HEK293 (cell line): ENCODE measurements around the gene OR14A2.
"Not testable (repeated sequence)": the region's sequence is repeated elsewhere in the genome, so short reads cannot be mapped to it uniquely, and the experiment has no call there.

Source experiments
- CTCF ChIA-PET: fragments of 350-600 bp; formaldehyde crosslinking; extraction: SDS; loops from one replicate; lab custom pipeline; 2021; ENCODE audit warnings: antibody characterized with exemption; lab: Yijun Ruan, JAX
- POLR2A ChIA-PET: fragments of 300-600 bp; formaldehyde crosslinking; extraction: SDS; loops from one replicate; lab custom pipeline; 2020; ENCODE audit warnings: antibody characterized with exemption, inconsistent platforms; lab: Yijun Ruan, JAX
- H3K27ac ChIP-seq: fragments of 200-500 bp; sonication (Bioruptor generic); 2 replicates; pipeline ENCODE4 v1.5.1; 2014; ENCODE audit warnings: low read depth, low read length, control low read depth, inconsistent platforms; ENCODE audit errors: extremely low read depth
- H3K36me3 ChIP-seq, 2 experiments: fragments of 200-500 bp in 1 of 2; sonication (Bioruptor generic) in 1 of 2; 1 replicate in 1 of 2; 2 replicates in 1 of 2; pipeline ENCODE4 v1.5.1; 2014 to 2017; ENCODE audit warnings: inconsistent platforms in 2 of 2, low read length in 2 of 2; ENCODE audit not compliant: control insufficient read depth in 2 of 2, insufficient read depth in 1 of 2
- H3K4me1 ChIP-seq: fragments of 200-500 bp; sonication (Bioruptor generic); 2 replicates; pipeline ENCODE4 v1.5.1; 2014; ENCODE audit warnings: mild to moderate bottlenecking, low read length, inconsistent platforms; ENCODE audit not compliant: control insufficient read depth, insufficient read depth
- H3K4me3 ChIP-seq: 2 replicates; pipeline ENCODE4 v1.5.1; 2011; ENCODE audit warnings: low read depth, mild to moderate bottlenecking, control low read depth, low read length, moderate library complexity
- H3K9me3 ChIP-seq: fragments of 200-500 bp; sonication (Bioruptor generic); 2 replicates; pipeline ENCODE4 v1.5.1; 2014; ENCODE audit warnings: low read depth, low read length, inconsistent platforms; ENCODE audit not compliant: control insufficient read depth, insufficient read depth
- GLI4 ChIP-seq: fragments of 450-650 bp; formaldehyde crosslinking; IDR thresholded peaks from 2 replicates; pipeline ENCODE4 v1.5.1; 2016; ENCODE audit warnings: missing biosample characterization, missing genetic modification characterization
- KLF9 ChIP-seq: fragments of 450-650 bp; formaldehyde crosslinking; IDR thresholded peaks from 2 replicates; pipeline ENCODE4 v1.5.1; 2016; ENCODE audit warnings: missing biosample characterization, missing genetic modification characterization, low read depth
- OVOL3 ChIP-seq: fragments of 450-650 bp; formaldehyde crosslinking; IDR thresholded peaks from 2 replicates; pipeline ENCODE4 v1.5.1; 2016; ENCODE audit warnings: missing biosample characterization, missing genetic modification characterization
- SCRT2 ChIP-seq: fragments of 450-650 bp; formaldehyde crosslinking; IDR thresholded peaks from 2 replicates; pipeline ENCODE4 v1.5.1; 2016; ENCODE audit warnings: missing biosample characterization, missing genetic modification characterization
- YY2 ChIP-seq: fragments of 450-650 bp; formaldehyde crosslinking; IDR thresholded peaks from 2 replicates; pipeline ENCODE4 v1.5.1; 2016; ENCODE audit warnings: missing biosample characterization, missing genetic modification characterization
- ZNF10 ChIP-seq: fragments of 450-650 bp; formaldehyde crosslinking; IDR thresholded peaks from 2 replicates; pipeline ENCODE4 v1.5.1; 2017; ENCODE audit warnings: missing biosample characterization, missing genetic modification characterization
- ZNF184 ChIP-seq: fragments of 450-650 bp; IDR thresholded peaks from 2 replicates; pipeline ENCODE4 v1.5.1; 2018; ENCODE audit warnings: missing biosample characterization, mild to moderate bottlenecking, missing genetic modification characterization
- ZNF202 ChIP-seq: fragments of 450-650 bp; formaldehyde crosslinking; IDR thresholded peaks from 2 replicates; pipeline ENCODE4 v1.5.1; 2016; ENCODE audit warnings: missing biosample characterization, missing genetic modification characterization, borderline replicate concordance
- ZNF416 ChIP-seq: fragments of 450-650 bp; formaldehyde crosslinking; IDR thresholded peaks from 2 replicates; pipeline ENCODE4 v1.5.1; 2016; ENCODE audit warnings: missing biosample characterization, missing genetic modification characterization
- ZNF514 ChIP-seq: fragments of 450-650 bp; formaldehyde crosslinking; IDR thresholded peaks from 2 replicates; pipeline ENCODE4 v1.5.1; 2016; ENCODE audit warnings: missing biosample characterization, missing genetic modification characterization
- ZNF529 ChIP-seq: fragments of 450-650 bp; formaldehyde crosslinking; IDR thresholded peaks from 2 replicates; pipeline ENCODE4 v1.5.1; 2017; ENCODE audit warnings: missing genetic modification characterization, missing biosample characterization; ENCODE audit not compliant: insufficient replicate concordance
- ZNF530 ChIP-seq: fragments of 450-650 bp; formaldehyde crosslinking; IDR thresholded peaks from 2 replicates; pipeline ENCODE4 v1.5.1; 2016; ENCODE audit warnings: low read depth, missing biosample characterization, missing genetic modification characterization
- ZNF596 ChIP-seq: fragments of 450-650 bp; IDR thresholded peaks from 2 replicates; pipeline ENCODE4 v1.5.0; 2018; ENCODE audit warnings: missing biosample characterization, mild to moderate bottlenecking, missing genetic modification characterization, moderate library complexity
- ZNF626 ChIP-seq: fragments of 450-650 bp; sonication (Bioruptor Pico); formaldehyde crosslinking; IDR thresholded peaks from 2 replicates; pipeline ENCODE4 v1.5.1; 2018; ENCODE audit warnings: missing biosample characterization, missing genetic modification characterization, inconsistent platforms
- ZNF654 ChIP-seq: fragments of 450-650 bp; formaldehyde crosslinking; IDR thresholded peaks from 2 replicates; pipeline ENCODE4 v1.5.1; 2016; ENCODE audit warnings: low read depth, missing biosample characterization, missing genetic modification characterization
- ZNF664 ChIP-seq: fragments of 450-650 bp; formaldehyde crosslinking; IDR thresholded peaks from 2 replicates; pipeline ENCODE4 v1.5.1; 2016; ENCODE audit warnings: missing biosample characterization, missing genetic modification characterization
- TF ChIP-seq, protein P1 (sequence below): fragments of 450-650 bp; formaldehyde crosslinking; IDR thresholded peaks from 2 replicates; pipeline ENCODE4 v1.5.1; 2016; ENCODE audit warnings: missing biosample characterization, missing genetic modification characterization
- TF ChIP-seq, protein P2 (sequence below): fragments of 450-650 bp; formaldehyde crosslinking; IDR thresholded peaks from 2 replicates; pipeline ENCODE4 v1.5.1; 2016; ENCODE audit warnings: missing biosample characterization, missing genetic modification characterization
- TF ChIP-seq, protein P3 (sequence below): fragments of 450-650 bp; formaldehyde crosslinking; IDR thresholded peaks from 2 replicates; pipeline ENCODE4 v1.5.1; 2017; ENCODE audit warnings: missing biosample characterization, missing genetic modification characterization
- TF ChIP-seq, protein P4 (sequence below): fragments of 450-650 bp; formaldehyde crosslinking; IDR thresholded peaks from 2 replicates; pipeline ENCODE4 v1.5.1; 2016; ENCODE audit warnings: missing biosample characterization, missing genetic modification characterization

Gene OR14A2

DNA sequence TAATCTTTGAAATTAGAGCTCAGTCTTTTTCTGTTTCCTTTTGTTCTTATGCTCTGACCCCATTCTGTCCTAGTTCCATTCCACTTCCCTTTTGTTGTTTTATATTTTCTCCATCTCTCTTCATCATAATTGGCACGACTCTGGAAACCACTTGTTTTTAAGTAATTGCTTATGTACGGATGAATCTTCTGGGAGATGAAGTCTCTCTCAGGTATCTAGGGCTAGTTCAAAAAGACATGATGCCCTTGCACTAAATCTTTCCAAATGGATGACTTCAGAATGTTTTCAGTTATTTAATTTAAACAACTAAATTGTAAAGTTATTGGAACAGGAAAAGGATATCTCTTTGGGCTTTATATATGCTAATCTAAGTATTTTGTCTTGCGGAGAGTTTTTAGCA, 31.4 kb downstream of the OR14A2 start, which contains the start of gene OR6F1:
Gene OR6F1, minus strand, starts transcription at position 101 of the 400 bp plus-strand sequence. CDS start 3,891 bp downstream, outside the sequence.
- H3K36me3 ChIP-seq: no peaks in the 10 kb centered on the region
- H3K27ac ChIP-seq: no peak within 1 kb of the TSS
- H3K4me1 ChIP-seq: no peaks in the 10 kb centered on the region
- CTCF ChIA-PET: no interaction called here
- TF ChIP-seq ZNF202 (tag by site-specific recombination) (no peak), YY2 (tag by site-specific recombination) (no peak), OVOL3 (tag by site-specific recombination) (no peak), ZNF530 (tag by site-specific recombination) (no peak), GLI4 (no peak), SCRT2 (no peak)
- no peak within 1 kb of the TSS for H3K4me3 ChIP-seq
- POLR2A ChIA-PET: no interaction called here
- H3K9me3 ChIP-seq: no peaks in the 10 kb centered on the region

DNA sequence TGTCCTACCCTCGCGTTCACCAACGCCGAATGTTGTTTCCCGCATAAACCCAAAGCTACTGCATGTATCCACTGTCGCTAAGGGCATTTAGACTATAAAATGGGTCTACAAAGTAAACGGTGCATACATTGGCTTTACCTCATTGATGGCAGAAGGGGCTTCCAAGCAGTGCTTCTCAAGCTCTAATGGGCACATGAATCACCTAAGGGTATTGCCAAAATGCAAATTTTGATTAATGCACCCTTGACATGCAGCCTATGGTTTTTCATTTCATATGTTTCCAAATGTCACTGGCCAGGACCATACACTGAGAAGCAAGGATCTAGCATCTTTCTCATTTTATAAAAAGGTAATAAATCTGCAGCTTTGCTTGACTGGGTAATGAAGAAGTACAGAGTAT, 34.2 kb downstream of the OR14A2 start:
- no peaks in the 10 kb centered on the region for H3K36me3 ChIP-seq
- ChIA-PET POLR2A (no interaction called here), CTCF (no interaction called here)
- TF ChIP-seq ZNF514: no peak
- no peak for TF ChIP-seq ZNF654 (tag by site-specific recombination)
- TF ChIP-seq ZNF10 (tag by site-specific recombination): no peak
- TF ChIP-seq, protein P1, sequence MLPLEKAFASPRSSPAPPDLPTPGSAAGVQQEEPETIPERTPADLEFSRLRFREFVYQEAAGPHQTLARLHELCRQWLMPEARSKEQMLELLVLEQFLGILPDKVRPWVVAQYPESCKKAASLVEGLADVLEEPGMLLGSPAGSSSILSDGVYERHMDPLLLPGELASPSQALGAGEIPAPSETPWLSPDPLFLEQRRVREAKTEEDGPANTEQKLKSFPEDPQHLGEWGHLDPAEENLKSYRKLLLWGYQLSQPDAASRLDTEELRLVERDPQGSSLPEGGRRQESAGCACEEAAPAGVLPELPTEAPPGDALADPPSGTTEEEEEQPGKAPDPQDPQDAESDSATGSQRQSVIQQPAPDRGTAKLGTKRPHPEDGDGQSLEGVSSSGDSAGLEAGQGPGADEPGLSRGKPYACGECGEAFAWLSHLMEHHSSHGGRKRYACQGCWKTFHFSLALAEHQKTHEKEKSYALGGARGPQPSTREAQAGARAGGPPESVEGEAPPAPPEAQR (tag by site-specific recombination): no peak
- TF ChIP-seq ZNF596 (tag by site-specific recombination): no peak
- no peak for TF ChIP-seq ZNF664 (tag by site-specific recombination)
- no peaks in the 10 kb centered on the region for H3K4me1 ChIP-seq
- H3K4me3 ChIP-seq: no peak overlapping the region
- H3K9me3 ChIP-seq: no peaks in the 10 kb centered on the region
- no peak overlapping the region for H3K27ac ChIP-seq

DNA sequence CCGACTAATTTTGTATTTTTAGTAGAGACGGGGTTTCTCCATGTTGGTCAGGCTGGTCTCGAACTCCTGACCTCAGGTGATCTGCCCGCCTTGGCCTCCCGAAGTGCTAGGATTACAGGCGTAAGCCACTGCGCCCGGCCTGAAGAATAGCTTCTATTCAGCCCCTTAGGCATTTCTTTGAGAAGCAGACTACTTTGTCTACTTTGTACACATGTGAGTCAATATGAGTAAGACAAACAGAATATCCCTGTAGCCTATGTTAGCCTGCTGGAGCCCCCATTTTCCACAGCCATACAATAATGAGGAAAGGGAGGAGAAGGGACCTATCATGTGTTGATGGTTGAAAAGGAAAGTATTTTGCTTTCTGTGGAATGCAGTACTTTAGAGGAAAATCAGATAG, 37.3 kb downstream of the OR14A2 start:
- POLR2A ChIA-PET, H3K9me3 ChIP-seq, H3K27ac ChIP-seq, H3K4me1 ChIP-seq, H3K4me3 ChIP-seq, CTCF ChIA-PET, H3K36me3 ChIP-seq: not testable (repeated sequence)

DNA sequence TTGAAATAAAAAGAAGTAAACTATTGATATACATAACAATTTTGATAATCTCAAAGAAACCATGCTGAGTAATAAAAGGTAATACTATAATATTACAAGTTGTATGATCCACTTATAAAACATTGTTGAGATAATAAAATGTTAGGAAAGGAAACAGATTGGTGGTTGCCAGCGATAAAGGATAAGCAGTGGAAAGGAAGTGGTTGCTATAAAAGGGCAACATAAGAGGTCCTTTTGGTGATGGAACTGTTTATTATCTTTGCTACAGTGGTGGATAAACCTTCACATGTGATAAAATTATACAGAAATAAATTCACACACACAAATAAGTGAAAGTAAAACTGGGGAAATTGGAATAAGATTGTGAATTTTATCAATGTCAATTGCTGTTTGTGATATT, 46.6 kb downstream of the OR14A2 start:
- Histone ChIP-seq H3K27ac (no peak overlapping the region), H3K36me3 (no peaks in the 10 kb centered on the region)
- TF ChIP-seq, protein P2, sequence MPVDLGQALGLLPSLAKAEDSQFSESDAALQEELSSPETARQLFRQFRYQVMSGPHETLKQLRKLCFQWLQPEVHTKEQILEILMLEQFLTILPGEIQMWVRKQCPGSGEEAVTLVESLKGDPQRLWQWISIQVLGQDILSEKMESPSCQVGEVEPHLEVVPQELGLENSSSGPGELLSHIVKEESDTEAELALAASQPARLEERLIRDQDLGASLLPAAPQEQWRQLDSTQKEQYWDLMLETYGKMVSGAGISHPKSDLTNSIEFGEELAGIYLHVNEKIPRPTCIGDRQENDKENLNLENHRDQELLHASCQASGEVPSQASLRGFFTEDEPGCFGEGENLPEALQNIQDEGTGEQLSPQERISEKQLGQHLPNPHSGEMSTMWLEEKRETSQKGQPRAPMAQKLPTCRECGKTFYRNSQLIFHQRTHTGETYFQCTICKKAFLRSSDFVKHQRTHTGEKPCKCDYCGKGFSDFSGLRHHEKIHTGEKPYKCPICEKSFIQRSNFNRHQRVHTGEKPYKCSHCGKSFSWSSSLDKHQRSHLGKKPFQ (tag by site-specific recombination): no peak
- TF ChIP-seq ZNF529 (tag by site-specific recombination) (no peak), ZNF626 (tag by site-specific recombination) (no peak), ZNF184 (tag by site-specific recombination) (no peak), KLF9 (no peak), ZNF416 (no peak)
- TF ChIP-seq, protein P3, sequence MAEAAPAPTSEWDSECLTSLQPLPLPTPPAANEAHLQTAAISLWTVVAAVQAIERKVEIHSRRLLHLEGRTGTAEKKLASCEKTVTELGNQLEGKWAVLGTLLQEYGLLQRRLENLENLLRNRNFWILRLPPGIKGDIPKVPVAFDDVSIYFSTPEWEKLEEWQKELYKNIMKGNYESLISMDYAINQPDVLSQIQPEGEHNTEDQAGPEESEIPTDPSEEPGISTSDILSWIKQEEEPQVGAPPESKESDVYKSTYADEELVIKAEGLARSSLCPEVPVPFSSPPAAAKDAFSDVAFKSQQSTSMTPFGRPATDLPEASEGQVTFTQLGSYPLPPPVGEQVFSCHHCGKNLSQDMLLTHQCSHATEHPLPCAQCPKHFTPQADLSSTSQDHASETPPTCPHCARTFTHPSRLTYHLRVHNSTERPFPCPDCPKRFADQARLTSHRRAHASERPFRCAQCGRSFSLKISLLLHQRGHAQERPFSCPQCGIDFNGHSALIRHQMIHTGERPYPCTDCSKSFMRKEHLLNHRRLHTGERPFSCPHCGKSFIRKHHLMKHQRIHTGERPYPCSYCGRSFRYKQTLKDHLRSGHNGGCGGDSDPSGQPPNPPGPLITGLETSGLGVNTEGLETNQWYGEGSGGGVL (tag by site-specific recombination): no peak
- TF ChIP-seq, protein P4, sequence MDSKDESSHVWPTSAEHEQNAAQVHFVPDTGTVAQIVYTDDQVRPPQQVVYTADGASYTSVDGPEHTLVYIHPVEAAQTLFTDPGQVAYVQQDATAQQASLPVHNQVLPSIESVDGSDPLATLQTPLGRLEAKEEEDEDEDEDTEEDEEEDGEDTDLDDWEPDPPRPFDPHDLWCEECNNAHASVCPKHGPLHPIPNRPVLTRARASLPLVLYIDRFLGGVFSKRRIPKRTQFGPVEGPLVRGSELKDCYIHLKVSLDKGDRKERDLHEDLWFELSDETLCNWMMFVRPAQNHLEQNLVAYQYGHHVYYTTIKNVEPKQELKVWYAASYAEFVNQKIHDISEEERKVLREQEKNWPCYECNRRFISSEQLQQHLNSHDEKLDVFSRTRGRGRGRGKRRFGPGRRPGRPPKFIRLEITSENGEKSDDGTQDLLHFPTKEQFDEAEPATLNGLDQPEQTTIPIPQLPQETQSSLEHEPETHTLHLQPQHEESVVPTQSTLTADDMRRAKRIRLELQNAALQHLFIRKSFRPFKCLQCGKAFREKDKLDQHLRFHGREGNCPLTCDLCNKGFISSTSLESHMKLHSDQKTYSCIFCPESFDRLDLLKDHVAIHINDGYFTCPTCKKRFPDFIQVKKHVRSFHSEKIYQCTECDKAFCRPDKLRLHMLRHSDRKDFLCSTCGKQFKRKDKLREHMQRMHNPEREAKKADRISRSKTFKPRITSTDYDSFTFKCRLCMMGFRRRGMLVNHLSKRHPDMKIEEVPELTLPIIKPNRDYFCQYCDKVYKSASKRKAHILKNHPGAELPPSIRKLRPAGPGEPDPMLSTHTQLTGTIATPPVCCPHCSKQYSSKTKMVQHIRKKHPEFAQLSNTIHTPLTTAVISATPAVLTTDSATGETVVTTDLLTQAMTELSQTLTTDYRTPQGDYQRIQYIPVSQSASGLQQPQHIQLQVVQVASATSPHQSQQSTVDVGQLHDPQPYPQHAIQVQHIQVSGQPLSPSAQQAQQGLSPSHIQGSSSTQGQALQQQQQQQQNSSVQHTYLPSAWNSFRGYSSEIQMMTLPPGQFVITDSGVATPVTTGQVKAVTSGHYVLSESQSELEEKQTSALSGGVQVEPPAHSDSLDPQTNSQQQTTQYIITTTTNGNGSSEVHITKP: no peak
- TF ChIP-seq, all 188 proteins: peak for 0
- Histone ChIP-seq H3K4me1 (no peaks in the 10 kb centered on the region), H3K9me3 (no peaks in the 10 kb centered on the region), H3K4me3 (no peak overlapping the region)
- ChIA-PET POLR2A (no interaction called here), CTCF (no interaction called here)
